ENCODE data around the gene NPAS3.

- TF ChIP-seq MZF1 (tag by site-specific recombination; IDR thresholded peaks at IDR 0.05; ENCODE audit: borderline replicate concordance) (no peak), CTCF (tag by site-specific recombination; IDR thresholded peaks at IDR 0.05) (no peak), ZNF121 (tag by site-specific recombination; IDR thresholded peaks at IDR 0.05) (no peak), ZSCAN30 (tag by site-specific recombination; IDR thresholded peaks at IDR 0.05) (no peak), HIC1 (tag by site-specific recombination; IDR thresholded peaks at IDR 0.05) (no peak), ZBTB11 (tag by site-specific recombination; conservative IDR thresholded peaks at IDR 0.05; ENCODE audit: low read depth) (no peak), ZNF585B (tag by site-specific recombination; IDR thresholded peaks at IDR 0.05) (no peak), ZEB2 (tag by site-specific recombination; IDR thresholded peaks at IDR 0.05) (no peak), ZNF366 (tag by site-specific recombination; conservative IDR thresholded peaks at IDR 0.05) (no peak), SP7 (tag by site-specific recombination; IDR thresholded peaks at IDR 0.05) (no peak), OSR2 (tag by site-specific recombination; IDR thresholded peaks at IDR 0.05) (no peak), ZNF114 (tag by site-specific recombination; IDR thresholded peaks at IDR 0.05) (no peak)
- TF ChIP-seq, protein P1, sequence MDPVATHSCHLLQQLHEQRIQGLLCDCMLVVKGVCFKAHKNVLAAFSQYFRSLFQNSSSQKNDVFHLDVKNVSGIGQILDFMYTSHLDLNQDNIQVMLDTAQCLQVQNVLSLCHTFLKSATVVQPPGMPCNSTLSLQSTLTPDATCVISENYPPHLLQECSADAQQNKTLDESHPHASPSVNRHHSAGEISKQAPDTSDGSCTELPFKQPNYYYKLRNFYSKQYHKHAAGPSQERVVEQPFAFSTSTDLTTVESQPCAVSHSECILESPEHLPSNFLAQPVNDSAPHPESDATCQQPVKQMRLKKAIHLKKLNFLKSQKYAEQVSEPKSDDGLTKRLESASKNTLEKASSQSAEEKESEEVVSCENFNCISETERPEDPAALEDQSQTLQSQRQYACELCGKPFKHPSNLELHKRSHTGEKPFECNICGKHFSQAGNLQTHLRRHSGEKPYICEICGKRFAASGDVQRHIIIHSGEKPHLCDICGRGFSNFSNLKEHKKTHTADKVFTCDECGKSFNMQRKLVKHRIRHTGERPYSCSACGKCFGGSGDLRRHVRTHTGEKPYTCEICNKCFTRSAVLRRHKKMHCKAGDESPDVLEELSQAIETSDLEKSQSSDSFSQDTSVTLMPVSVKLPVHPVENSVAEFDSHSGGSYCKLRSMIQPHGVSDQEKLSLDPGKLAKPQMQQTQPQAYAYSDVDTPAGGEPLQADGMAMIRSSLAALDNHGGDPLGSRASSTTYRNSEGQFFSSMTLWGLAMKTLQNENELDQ (tag by site-specific recombination; IDR thresholded peaks at IDR 0.05; ENCODE audit: low read depth), result no peak
These were observed 28.7 kb downstream of the NPAS3 start for GRCh38 chr14:32967421-32967820.
